HepG2 (cell line): ENCODE results near the gene GRIK4. TPM values are rescaled to one million over a fixed set of nuclear protein-coding genes. Genes with fewer than 3 reads are reported as not detected.

ENCODE experiments used
- GFI1 ChIP-seq: sonication (generic); formaldehyde crosslinking; IDR thresholded peaks from 2 replicates; pipeline ENCODE4 v1.5.0; 2020; ENCODE audit warnings: missing genetic modification reagents, mild to moderate bottlenecking, borderline replicate concordance
- KDM5B ChIP-seq: sonication (generic); formaldehyde crosslinking; IDR thresholded peaks from 2 replicates; pipeline ENCODE4 v1.4.0; 2020; ENCODE audit warnings: missing genetic modification reagents, mild to moderate bottlenecking, borderline replicate concordance
- NCOA1 ChIP-seq: sonication (generic); formaldehyde crosslinking; IDR thresholded peaks from 2 replicates; pipeline ENCODE4 v1.9.0; 2021; ENCODE audit warnings: missing genetic modification reagents
- TEAD3 ChIP-seq: optimal IDR thresholded peaks from 2 replicates; pipeline ENCODE3; 2016; ENCODE audit warnings: borderline replicate concordance
- YY1 ChIP-seq: IDR thresholded peaks from 2 replicates; pipeline ENCODE4 v1.6.1; 2011; ENCODE audit warnings: low read length, low read depth, moderate library complexity, mild to moderate bottlenecking; ENCODE audit not compliant: insufficient read depth, insufficient replicate concordance
- ZIK1 ChIP-seq: sonication (generic); formaldehyde crosslinking; IDR thresholded peaks from 2 replicates; pipeline ENCODE4 v1.5.0; 2020; ENCODE audit warnings: mild to moderate bottlenecking, low read depth, missing genetic modification reagents, borderline replicate concordance
- ZNF121 ChIP-seq: sonication (generic); formaldehyde crosslinking; IDR thresholded peaks from 2 replicates; pipeline ENCODE4 v1.5.0; 2020; ENCODE audit warnings: mild to moderate bottlenecking, missing genetic modification reagents
- ZNF747 ChIP-seq: sonication (generic); formaldehyde crosslinking; IDR thresholded peaks from 2 replicates; pipeline ENCODE4 v1.8.1; 2023; ENCODE audit warnings: missing genetic modification reagents, mild to moderate bottlenecking, borderline replicate concordance
- polyA plus RNA-seq, 8 experiments: library from polyadenylated mRNA; depleted of rRNA in 3 of 8; stranded (reverse) in 7 of 8; unstranded in 1 of 8; fragments of >200 nt; fragmentation: Illumina TruSeq in 4 of 8; extraction: Trizol in 4 of 8; gene quantifications; 2 replicates each; pipeline versions ENCODE4 v1.2.1 to v1.2.3, GENCODE V29; 2011 to 2016; ENCODE audit warnings: low read depth in 4 of 8, missing spikeins in 1 of 8, mixed read lengths in 1 of 8; ENCODE audit not compliant: insufficient read depth in 1 of 8
- total RNA-seq, 5 experiments: library from RNA; depleted of rRNA; stranded (reverse); fragments of >200 nt; fragmentation: Illumina TruSeq; extraction: Trizol; gene quantifications; 2 replicates each; pipeline ENCODE4 v1.2.3, GENCODE V29; 2016; ENCODE audit warnings: low read depth in 1 of 5
- TF ChIP-seq, protein P1 (sequence below): sonication (generic); formaldehyde crosslinking; IDR thresholded peaks from 2 replicates; pipeline ENCODE4 v1.4.0; 2020; ENCODE audit warnings: mild to moderate bottlenecking, missing genetic modification reagents
- TF ChIP-seq, protein P2 (sequence below): sonication (generic); formaldehyde crosslinking; IDR thresholded peaks from 2 replicates; pipeline ENCODE4 v1.4.0; 2020; ENCODE audit warnings: mild to moderate bottlenecking, missing genetic modification reagents
- TF ChIP-seq, protein P3 (sequence below): sonication (generic); formaldehyde crosslinking; IDR thresholded peaks from 2 replicates; pipeline ENCODE4 v1.5.0; 2020; ENCODE audit warnings: missing genetic modification reagents, mild to moderate bottlenecking, borderline replicate concordance
- TF ChIP-seq, protein P4 (sequence below): sonication (generic); formaldehyde crosslinking; IDR thresholded peaks from 2 replicates; pipeline ENCODE4 v1.8.0; 2022; ENCODE audit warnings: low read depth, missing genetic modification reagents

The GRIK4 gene
- total and polyA plus RNA-seq, 2 of the 13 experiments (the other 11 are each of a cell fraction or from before 2014, with no cell fraction given), result 0.04 to 0.07 TPM

DNA sequence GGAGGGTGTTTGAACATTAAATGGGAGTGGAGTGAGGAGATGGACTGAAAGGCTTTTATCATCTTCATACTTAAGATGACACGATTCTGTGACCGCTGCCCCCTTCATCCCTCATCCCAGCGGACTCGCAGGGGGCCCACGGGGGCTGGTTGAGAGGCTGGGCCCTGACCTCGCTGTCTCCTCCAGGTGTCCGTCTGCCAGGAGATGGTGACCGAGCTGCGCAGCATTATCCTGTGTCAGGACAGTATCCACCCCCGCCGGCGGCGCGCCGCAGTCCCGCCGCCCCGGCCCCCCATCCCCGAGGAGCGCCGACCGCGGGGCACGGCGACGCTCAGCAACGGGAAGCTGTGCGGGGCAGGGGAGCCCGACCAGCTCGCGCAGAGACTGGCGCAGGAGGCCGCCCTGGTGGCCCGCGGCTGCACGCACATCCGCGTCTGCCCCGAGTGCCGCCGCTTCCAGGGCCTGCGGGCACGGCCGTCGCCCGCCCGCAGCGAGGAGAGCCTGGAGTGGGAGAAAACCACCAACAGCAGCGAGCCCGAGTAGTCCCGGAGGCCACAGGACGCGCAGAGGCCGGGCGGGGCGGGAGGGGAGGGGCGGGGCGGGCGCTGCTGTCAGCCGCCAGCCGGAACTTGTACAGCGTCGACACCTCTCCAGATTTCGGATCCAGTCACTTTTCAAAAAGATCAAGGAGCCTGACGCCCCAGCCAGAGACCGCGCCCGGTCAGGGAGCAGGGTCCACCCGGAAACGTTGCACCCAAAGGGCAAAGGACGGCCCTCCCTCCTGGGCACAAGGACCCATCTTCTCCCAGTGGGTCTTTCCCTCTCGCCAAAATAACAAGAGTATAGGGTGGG is 474.4 kb downstream of the GRIK4 start (continued):
- TF ChIP-seq, protein P1, sequence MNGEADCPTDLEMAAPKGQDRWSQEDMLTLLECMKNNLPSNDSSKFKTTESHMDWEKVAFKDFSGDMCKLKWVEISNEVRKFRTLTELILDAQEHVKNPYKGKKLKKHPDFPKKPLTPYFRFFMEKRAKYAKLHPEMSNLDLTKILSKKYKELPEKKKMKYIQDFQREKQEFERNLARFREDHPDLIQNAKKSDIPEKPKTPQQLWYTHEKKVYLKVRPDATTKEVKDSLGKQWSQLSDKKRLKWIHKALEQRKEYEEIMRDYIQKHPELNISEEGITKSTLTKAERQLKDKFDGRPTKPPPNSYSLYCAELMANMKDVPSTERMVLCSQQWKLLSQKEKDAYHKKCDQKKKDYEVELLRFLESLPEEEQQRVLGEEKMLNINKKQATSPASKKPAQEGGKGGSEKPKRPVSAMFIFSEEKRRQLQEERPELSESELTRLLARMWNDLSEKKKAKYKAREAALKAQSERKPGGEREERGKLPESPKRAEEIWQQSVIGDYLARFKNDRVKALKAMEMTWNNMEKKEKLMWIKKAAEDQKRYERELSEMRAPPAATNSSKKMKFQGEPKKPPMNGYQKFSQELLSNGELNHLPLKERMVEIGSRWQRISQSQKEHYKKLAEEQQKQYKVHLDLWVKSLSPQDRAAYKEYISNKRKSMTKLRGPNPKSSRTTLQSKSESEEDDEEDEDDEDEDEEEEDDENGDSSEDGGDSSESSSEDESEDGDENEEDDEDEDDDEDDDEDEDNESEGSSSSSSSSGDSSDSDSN (CRISPR knock-in tag), result peak; percentile 89; the same call in 1 of the 2 replicates
- TF ChIP-seq YY1 (peak; percentile 19), ZIK1 (CRISPR knock-in tag) (no peak), NCOA1 (CRISPR knock-in tag) (no peak), GFI1 (no peak), KDM5B (CRISPR knock-in tag) (no peak), TEAD3 (CRISPR knock-in tag) (no peak), ZNF121 (peak; percentile 96), ZNF747 (CRISPR knock-in tag) (no peak)
- TF ChIP-seq, protein P2, sequence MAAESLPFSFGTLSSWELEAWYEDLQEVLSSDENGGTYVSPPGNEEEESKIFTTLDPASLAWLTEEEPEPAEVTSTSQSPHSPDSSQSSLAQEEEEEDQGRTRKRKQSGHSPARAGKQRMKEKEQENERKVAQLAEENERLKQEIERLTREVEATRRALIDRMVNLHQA, result no peak
- TF ChIP-seq, protein P3, sequence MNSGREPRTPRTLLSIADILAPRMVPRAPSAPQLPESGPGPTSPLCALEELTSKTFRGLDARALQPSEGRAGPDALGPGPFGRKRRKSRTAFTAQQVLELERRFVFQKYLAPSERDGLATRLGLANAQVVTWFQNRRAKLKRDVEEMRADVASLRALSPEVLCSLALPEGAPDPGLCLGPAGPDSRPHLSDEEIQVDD (CRISPR knock-in tag), result no peak
- TF ChIP-seq, protein P4, sequence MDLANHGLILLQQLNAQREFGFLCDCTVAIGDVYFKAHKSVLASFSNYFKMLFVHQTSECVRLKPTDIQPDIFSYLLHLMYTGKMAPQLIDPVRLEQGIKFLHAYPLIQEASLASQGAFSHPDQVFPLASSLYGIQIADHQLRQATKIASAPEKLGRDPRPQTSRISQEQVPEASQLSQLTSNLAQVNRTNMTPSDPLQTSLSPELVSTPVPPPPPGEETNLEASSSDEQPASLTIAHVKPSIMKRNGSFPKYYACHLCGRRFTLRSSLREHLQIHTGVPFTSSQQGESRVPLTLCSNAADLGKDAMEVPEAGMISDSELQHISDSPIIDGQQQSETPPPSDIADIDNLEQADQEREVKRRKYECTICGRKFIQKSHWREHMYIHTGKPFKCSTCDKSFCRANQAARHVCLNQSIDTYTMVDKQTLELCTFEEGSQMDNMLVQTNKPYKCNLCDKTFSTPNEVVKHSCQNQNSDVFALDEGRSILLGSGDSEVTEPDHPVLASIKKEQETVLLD (CRISPR knock-in tag), result no peak
